IPS DF 4.7 (cell line): ENCODE data around the gene PLD1.
"Not testable (repeated sequence)": the region's sequence is repeated elsewhere in the genome, so short reads cannot be mapped to it uniquely, and the experiment has no call there.

Experiments used
- DNase-seq: peaks from one replicate; pipeline ENCODE4 v3.0.0-alpha.2; 2013; ENCODE audit warnings: low spot score; ENCODE audit errors: extremely low read depth

The PLD1 gene

DNA sequence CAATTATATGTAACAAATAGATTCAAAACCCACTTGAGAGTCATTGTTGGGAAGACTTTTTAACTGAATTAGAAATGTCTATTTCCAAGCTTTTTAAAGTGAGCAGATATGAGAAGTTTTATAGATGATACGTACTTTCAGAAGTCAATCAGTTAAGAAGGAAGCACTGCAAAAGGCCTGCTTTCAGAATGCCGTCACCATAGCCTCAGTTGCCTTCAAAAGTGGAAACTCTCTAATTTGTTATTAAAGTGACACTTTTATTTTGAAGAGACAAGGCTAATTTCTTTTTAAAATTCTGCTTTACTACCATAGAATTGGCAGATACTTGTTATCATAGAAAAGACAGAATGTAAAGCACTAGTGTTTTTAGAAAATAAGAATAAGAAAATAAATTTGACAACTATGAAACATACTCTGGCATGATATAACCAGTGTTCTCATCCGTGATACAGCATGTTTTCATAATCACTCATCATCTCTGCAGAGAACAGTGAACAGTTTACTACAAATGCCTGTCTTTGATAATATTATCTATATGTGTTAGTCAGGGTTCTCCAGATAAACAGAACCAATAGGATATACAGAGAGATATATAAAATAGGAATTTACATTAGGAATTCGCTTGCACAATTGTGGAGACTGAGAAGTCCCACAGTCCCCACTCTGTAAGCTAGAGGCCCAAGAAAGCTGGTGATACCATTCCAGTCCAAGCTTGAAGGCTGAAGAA lies 7.0 kb upstream of the PLD1 start:
- no peak for DNase-seq

DNA sequence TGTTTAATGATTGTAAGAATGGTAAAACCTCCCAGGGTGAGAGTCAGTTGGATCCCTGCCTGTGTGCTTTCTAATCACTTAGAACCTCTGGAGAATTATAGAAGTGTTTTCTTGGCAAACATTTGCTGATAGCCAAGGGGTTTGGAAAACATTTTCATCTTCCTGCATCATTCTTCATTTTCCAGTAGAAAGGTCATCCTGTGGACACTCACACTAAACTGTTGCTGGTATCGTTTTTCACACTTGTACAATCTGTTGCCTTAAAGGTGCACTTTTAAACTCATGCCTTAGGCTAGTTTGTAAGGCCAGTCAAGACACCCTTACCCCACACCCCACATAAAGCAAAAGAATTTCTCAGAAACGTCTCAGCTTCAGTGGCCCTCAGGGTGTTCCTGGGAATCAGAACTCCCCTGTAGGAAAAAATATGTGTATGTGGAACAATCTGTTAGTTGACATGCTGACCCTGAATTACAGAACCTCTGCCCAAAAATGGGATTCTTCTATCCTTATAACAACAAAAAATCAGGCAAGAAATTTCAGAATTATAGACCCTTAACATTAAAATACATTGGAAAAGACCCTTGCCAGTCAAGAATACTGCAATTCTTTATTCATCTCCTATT lies 5.8 kb upstream of the PLD1 start:
- no peak for DNase-seq

DNA sequence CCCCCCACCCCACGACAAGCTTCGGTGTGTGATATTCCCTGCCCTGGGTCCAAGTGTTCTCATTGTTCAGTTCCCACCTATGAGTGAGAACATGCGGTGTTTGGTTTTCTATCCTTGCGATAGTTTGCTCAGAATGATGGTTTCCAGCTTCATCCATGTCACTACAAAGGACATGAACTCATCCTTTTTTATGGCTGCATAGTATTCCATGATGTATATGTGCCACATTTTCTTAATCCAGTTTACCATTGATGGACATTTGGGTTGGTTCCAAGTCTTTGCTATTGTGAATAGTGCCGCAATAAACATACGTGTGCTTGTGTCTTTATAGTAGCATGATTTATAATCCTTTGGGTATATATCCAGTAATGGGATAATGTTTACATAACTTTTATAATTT lies 4.4 kb upstream of the PLD1 start:
- not testable (repeated sequence) for DNase-seq

DNA sequence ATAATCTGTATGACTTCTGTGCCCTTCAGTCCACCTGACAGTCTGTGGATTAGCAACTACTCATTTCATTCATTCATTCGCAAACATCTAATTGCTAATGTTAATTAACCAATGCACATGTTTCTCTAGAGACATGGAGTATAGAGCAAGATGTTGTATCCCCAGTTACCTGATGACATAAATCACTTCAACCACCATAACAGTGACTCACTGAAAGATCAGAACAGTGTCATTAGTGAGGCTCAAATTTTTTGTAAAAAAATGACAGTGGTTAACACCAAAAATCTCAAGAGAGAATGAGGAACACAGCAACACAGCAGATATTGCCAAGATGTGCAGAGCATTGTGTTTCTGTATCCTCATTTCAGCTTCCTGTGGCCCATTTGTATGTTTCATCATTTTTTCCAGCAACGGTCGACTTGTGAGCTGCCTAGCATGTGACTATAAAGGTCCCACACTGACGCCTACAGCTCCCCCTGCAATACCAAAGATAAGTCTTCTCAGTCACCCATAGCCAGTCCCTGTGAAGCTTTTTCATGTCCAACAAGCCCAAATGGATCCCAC lies 3.7 kb upstream of the PLD1 start:
- DNase-seq, result no peak

DNA sequence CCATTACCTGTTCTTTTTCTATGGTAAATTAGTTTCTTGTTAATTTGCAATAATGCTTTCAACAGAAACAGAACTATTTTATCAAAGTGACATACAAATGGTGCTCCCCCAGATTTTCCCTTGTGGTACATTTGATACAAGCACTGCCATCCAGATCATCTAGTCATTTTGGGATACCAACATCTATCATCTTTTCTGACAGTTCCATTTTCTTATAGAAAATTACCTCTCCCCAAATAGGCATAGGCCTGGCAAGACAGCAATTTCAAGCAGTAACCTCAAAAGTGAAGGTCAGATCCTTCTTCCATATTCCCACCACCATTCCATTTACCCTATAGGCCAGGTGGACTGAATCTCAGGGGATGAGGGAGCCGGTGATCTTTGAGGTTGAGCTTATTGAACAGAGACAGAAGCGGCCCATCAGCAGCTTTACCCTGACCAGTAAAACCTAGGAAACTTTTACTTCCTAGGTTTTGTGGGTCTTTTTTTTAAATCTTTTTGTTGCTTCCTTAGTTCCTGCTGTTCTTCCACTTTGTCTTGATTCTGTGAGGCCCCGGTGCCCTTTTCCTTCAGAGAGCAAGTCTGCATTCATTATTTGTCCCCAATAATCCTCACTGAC lies 3.1 kb upstream of the PLD1 start:
- no peak for DNase-seq

DNA sequence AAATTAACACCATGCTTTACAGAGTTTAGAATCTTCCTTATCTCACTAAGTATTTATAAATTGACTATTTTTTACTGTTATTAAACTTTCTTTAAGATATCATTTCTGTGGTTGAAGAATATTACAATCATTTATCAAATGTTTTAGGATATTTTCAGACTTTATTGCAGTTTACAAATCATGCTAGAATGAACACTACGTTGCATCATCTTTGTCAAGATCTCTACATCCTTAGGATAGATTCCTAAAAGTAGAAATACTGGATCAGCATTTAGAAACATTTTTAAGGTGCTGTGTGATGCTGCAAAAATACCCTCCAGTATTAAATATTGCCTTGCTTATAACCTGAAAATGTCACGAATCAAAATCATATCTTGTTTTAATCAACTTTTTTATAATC lies 2.5 kb upstream of the PLD1 start:
- DNase-seq, result no peak

DNA sequence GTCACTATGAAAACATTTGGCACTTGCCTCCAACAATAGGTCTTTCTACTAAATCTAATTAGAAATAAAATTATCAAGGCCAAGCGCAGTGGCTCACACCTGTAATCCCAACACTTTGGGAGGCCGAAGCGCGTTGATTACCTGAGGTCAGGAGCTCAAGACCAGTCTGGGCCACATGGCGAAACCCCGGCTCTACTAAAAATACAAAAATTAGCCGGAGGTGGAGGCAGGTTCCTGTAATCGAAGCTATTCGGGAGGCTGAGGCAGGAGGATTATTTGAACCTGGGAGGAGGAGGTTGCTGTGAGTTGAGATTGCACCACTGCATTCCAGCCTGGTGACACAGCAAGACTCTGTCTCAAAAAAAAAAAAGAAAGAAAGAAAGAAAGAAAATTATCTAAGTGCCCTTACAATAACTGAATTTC lies 1.6 kb upstream of the PLD1 start:
- DNase-seq, result no peak

DNA sequence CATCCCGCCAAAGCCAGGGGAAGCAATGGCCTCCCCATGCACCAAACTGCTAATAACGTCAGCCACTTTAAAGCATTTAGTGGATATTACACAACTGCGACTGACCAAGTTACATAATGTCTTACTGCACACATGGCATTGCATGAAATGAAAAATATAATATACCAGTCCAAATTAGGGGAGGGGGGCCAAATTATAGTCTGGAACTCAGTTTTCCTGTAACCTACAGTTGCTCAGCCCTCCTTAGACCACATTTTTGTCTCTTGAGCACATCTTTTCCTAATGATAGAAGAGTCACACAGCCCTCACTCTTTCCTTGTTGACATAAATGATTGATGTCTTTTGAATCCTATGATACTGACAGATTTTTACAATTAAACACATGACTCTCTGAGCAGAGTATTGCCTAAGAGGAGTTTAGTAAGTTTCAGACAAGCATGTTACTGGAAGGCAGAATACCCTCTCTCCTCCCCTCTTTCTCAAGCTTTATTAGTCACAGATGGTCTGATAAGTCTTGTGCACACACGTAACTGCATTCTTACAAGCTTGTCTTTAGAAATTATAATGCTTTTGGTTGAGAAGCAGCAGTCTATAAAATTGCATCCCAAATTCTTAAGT lies 1.1 kb upstream of the PLD1 start:
- DNase-seq, result no peak

DNA sequence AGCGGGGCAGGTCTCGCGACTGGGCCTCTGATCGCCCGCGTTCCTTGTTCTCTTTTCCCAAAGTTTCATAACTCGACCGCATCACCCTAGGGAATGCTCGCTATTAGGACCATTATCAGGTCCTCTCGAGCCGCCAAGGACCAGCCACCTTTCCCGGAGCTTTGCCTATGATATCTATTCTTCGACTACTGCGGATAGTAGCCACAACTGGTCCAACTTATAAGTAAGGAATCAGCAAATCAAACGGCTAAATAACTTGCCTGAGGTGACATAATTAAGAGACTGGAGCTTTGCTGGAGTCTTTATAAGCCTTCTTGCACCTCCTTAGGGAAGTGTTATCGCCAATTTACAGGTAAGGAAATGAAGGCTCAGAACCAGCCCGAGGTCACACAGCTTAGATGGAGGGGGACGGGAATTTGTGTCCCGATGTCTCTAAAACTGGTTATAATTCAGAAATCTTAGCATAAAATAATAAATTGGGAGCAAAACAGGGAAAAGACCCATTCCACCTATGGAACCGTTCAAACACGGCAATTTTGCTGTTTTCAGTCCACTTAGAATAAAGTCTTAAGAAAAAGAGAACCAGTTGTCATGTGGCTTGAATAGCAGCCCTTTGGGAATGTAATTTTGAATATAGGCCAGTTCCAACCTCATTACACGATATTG lies 479 bp upstream of the PLD1 start:
- no peak for DNase-seq

DNA sequence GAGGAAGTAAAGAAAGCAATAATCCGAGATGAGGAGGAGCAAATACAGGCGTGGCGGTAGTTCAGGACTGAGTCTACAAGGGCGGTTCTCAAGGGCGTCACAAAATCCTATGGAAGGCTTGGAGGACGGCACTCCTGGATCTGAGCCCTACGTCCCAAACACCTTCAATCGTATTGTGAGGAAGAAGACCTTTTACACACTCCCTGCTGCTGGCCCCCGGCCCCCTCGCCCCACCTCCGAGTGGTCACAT lies 747 bp downstream of the PLD1 start:
- DNase-seq, result no peak

DNA sequence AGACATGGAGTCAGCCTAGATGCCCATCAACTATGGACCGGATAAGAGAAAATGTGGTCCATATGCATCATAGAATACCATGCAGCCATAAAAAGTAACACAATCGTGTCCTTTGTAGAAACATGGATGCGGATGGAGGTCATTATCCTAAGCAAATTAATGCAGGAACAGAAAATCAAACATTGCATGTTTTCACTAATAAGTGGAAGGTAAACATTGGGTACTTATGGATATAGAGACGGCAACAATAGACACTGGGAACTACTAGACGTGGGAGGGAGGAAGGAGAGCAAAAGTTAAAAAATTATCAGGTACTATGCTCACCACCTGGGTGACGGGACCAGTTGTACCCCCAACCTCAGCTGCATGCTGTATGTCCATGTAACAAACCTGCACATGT lies 2.5 kb downstream of the PLD1 start:
- no peak for DNase-seq

DNA sequence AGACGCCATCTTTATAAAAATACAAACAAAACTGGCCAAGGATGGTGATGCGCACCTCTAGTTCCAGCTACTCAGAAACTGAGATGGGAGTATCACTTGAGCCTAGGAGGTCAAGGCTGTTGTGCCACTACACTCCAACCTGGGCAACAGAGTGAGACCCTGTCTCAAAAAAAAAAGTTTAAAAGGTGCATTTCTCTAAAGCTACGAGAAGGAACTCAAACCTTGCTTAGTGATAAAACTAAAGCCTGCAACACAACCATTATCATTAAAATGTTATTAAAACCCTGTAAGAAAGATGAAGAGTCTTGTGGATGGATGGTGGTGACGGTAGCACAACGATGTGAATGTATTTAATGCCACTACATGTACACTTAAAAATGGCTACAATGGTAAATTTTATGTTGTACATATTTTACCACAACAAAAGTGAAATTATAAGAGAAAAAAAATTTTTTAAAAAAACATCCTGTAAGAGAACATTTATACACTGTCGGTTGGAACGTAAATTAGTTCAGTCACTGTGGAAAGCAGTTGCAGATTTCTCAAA lies 3.1 kb downstream of the PLD1 start:
- DNase-seq, result no peak

DNA sequence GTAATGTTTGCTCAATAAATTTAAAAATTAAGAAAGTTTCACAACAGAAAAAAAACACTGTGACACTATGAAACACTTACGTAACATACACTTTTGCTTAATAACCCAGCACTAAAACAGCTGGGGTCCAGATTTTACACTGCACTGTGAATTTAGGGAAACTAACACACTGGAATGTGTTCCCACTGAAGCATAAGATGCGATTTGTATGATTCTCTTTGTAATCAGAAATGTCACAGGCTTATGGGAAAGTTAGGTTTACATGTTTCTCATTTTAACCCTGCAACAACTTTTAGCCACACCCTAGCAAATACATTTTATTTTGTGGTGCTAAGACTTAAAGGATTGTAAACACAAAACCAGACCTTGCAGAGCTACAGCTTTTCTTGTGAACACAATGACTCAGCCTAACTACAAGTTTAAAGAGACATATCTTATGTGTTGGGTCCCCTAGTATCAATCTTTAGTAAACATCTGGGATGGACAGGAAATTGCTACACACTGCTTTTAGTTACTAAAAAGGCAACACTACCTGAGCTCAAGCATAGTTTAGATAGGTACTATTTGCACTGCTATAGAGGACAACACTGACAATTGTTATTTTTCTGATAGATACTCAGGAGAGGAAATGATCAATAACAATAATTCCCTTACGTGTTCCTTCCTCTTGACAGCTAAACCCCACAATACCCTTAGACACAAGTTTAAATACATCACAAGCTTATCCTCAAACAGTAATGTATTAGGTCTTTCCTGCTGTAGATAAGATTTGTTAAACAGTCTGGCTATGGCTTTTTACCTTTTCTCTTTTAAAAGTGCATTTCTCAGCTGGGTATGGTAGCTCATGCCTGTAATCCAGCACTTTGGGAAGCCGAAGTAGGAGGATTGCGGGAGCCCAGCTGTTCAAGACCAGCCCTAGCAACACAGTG lies 3.8 kb downstream of the PLD1 start:
- no peak for DNase-seq

DNA sequence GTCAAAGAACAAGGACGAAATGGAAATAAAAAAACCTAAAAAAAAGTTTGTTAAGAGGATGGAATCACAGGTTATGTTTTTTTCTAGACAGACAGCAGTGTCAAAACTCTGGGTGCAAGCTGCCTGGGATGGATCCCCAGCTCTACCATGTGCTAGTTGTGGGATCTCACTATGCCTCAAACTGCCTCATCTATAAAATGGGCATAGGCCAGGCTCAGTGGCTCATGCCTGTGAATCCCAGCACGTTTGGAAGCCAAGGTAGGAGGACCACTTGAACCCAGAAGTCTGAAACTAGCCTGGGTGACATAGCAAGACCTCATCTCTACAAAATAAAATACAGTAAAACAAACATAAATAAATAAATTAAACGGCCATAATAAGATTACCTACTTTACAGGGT lies 4.6 kb downstream of the PLD1 start:
- no peak for DNase-seq

DNA sequence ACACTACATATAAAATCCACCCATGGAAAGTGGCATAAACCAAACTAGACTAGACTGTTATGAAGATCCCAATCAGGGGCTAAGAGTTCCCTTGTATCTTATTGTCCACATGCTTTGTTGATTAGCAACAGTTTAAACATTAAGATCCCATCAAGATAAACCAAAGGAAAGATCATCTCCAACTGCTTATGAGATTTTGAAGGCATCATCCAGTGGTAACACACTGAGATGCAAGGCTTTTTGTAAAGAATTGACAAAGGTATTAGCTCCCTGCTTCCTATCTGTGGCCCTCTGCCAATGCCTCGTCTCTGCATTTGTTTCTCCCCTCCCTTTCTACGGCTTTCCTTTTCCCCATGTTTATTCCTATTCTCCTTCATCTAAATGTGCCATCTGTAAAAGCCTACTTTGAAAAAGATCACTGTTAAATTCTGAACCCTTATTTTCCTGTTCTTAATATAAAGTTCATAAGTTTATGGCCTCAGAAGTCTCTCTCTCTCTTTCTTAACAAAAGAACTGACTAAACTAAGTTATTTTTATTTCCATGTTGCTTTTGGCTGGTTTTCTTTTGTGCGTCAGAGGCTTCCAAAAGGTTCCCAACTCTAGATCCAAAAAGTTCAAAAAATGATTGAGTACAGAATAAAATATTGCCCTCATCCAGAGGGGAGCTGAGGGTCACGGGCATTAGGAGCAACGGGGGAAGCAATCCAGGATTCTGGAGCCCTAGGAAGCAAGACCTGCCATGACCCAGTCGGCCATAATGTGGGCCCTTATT lies 5.5 kb downstream of the PLD1 start:
- no peak for DNase-seq

DNA sequence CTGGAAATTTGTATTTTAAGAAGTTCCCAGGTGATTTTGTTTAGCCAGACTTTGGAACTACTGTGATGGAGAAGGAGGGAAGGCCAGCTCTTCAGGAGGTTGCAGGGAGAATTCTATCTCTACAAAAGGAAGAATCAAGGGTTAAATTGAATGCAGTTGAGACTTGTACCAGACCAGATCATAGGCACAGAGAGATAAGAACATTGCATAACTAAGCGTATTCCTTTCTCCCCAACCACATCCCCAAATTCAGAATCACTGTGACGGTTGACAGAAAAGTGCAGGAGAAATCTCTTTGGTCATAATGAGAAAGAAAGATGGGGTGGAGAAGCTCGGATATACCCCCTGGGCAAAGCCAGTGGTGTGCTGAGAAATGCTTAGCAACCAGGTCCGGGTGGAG lies 7.2 kb downstream of the PLD1 start:
- DNase-seq, result no peak

DNA sequence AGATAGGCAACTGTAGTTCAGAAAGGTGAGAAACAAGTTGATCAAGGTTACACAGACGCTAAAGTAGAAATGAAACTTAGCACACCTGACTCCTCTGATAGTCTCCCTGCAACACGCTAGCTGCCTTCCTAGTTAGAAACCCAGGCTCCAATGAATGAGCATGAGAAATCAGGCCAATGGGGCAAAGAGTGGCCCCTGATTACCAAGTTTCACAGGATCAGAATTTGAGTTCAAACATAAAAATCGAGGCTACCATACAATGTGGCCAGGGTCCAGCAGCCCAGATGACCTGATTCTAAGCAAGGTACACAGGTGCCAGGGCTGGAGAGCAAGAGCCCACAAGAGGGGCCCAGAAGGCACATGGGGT lies 7.7 kb downstream of the PLD1 start:
- no peak for DNase-seq

DNA sequence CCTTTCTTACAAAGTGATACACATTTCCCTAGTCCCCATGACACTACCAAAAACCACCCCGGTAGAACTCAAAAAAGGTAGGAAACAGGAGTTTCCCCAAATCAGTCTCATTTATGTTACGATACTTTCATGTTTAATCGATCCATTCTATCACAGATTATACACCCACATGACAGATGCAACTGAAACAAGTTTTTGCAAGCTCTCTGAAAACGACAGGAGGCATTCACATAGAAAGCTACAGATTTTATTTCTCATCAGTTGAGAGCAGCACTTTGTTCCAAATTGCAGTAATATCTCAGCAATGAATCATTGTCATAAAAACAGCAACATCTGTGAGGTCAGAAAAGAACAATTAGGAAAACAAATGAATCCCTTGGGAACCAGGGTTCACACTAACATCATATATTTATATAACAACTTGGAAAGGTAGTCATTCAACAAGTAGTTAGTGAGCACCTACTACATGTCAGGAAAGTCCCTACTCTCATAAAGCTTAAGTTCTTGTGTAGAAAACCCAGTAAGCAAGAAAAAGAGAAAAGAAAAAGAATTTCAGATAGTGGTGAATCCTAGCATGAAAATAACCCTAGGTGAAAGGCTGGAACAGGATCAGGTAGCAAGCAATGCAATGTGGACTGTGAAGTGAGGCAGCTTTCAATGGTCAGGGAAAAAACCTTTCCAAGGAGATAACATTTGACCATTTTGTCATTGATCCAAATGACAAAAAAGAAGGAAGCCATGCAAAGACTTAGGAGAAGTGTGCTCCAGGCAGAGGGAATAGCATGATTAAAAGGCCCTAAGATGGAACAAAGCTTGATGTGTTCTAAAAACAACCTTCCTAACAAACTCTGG lies 8.3 kb downstream of the PLD1 start:
- no peak for DNase-seq

DNA sequence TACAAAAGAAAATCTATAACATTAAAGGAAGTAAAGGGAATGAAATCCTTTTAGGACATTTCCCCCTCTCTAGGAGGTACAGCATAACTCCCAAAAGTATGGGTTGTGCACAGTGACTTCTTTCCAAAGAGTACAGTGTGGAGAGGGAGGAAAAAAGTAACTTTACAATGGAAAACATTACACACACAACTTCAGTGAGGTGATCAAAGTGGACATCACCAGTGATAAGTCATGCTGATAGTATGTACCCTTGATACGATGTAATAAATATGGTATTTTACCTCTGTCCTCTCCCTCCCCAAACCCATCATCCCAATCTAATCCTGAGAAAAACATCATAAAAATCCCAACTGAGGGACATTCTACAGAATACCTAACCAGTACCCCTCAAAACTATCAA lies 10.8 kb downstream of the PLD1 start:
- DNase-seq, result no peak
